Limb (tissue), 2 donors: ENCODE measurements around the gene CACNA1H.
"Not testable (repeated sequence)": the region's sequence is repeated elsewhere in the genome, so short reads cannot be mapped to it uniquely, and the experiment has no call there.

Experiments used
- DNase-seq, 2 donors: peaks; one replicate each; pipeline ENCODE4 v3.0.0-alpha.2; 2016; ENCODE audit errors: extremely low spot score in 2 of 2

The CACNA1H gene

DNA sequence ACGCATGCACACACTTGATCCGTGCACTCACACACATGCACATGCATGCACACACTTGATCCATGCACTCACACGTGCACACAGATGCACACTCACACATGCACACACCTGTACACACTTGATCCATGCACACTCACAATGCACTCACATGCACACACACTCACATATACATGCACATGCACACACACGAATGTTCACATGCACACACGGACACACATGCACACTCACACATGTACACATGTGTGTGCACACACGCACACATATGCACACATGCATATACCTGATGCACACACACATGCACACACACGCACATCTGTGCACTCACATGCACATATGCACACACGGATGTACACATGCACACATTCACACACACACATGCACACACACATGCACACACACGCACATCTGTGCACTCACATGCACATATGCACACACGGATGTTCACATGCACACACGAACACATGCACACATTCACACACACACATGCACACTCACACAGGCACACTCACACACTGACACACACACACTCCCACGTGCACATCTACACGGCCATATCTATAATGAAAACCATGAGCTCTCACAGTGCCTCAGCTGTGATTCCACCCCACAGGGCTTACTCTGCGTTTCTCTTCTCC is 95.1 kb downstream of the CACNA1H start:
- DNase-seq: not testable (repeated sequence)

DNA sequence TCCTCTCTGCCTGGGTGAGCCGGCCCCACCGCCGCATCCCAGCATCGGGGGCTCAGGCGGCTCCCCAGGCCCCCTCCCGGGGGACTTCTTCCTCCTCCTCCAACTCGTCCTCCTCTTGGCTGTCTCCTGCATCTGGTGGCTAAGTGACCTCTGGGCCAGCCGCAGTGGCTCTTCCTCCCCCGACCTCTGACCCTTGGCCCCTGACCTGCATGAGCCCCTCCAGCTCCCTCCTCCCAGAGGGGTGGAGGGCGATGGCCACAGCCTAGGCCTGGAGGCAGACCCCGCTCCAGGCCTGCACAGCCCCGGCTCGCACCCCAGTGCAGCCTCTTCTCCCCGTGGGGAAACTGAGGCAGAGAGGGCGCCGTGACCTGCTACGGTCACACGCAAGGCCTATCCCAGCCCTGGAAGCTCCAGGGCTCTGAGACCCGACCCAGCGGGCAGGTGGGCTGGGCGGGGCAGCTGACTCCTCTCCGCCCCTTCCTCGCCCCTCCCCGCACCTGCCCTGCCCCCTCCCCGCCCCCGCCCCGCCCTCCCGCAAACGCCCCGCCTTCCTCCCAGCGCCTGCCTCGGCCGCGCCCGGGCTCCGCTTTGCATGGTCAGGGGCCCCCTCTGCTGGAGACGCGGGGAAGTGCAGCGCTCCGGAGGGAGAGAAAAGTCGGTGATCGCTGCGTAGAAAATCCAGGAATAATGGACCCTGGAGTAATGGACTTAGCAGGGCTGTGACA is 96.3 kb downstream of the CACNA1H start:
- DNase-seq: peak in 1 of 2 donors; percentile 23

DNA sequence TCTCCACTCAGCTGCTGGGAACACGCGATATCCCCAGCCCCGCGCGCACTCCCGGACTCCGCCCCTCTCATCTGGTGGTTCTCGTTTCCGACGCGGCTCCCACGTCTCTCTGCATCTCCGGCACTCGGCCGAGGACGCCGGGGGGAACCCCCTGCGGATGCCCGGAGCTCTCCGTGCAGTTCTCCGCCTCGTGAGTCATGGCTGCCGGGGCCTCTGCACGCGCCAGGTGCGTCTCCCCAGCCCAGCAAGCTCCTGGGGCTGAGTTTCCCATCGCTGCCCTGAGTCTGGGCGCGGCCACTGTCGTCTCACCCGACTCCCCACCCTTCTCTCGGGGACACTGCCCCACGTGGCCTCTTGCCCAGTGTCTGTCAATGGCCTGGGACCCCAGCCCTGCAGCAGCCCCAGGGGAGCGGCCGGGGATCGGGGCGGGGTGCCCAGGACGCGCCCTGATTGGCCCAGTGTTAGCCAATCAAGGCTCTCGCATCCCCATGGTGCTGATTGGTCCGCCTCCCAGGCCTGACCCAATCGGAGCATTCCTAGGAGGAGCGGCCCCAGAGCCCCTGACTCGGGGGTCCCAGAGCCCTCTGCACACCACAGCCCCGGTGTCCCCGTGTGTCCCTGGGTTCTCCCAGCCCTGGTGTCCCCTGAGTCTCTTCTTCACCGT is 100.9 kb downstream of the CACNA1H start:
- DNase-seq: not testable (repeated sequence)

DNA sequence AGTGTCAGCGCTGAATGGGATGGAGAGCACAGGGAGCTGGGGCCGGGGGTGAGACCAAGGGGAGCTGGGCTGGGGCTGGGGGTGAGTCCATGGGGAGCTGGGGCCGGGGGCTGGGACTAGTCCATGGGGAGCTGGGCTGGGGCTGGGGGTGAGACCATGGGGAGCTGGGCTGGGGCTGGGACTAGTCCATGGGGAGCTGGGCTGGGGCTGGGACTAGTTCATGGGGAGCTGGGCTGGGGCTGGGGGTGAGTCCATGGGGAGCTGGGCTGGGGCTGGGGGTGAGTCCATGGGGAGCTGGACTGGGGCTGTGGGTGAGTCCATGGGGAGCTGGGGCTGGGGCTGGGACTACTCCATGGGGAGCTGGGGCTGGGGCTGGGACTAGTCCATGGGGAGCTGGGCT is 101.9 kb downstream of the CACNA1H start:
- not testable (repeated sequence) for DNase-seq

DNA sequence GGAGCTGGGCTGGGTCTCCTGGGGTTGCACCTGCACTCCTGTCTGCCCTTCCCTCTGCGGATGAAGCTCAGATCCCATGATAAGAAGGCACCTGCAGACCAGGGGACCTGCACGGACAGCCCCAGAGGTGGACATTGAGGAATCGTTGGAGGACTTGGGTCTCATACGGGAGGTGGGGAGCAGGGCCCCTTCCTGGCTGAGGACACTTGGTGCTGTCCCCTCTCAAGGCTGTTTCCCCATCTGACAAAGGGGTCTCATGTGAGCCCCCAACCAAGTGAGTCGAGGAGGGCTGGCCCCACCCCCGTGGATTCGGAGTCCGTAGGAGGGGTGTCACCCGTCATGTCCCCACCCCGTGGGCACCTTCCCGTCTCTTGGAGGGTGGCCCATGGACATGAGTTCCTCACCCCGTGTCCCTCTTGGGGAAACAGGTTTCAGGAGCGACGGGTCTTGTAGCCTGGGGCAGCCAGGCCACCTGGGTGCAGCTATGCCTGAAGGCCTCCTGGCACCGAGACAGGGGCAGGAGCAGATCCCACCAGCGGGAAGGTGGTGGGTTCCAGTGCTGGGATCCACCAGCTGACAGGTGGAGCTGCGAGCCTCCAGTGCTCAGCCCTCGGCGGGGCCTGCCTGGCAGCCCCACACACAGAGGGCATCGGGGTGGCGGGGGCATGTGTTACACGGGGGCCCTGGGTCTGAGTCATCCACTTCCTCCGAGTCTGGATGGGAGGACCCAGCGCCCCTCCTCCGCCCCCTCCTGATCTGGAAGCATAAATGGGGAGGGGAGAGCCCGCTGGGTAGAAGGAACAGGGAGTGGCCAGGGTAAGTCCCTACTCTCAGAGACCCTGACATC is 102.6 kb downstream of the CACNA1H start, which contains the start of gene TPSD1:
Gene TPSD1, plus strand, starts transcription at position 794 of the 847 bp plus-strand sequence. CDS start 212 bp downstream, outside the sequence.
- DNase-seq: not testable (repeated sequence)

DNA sequence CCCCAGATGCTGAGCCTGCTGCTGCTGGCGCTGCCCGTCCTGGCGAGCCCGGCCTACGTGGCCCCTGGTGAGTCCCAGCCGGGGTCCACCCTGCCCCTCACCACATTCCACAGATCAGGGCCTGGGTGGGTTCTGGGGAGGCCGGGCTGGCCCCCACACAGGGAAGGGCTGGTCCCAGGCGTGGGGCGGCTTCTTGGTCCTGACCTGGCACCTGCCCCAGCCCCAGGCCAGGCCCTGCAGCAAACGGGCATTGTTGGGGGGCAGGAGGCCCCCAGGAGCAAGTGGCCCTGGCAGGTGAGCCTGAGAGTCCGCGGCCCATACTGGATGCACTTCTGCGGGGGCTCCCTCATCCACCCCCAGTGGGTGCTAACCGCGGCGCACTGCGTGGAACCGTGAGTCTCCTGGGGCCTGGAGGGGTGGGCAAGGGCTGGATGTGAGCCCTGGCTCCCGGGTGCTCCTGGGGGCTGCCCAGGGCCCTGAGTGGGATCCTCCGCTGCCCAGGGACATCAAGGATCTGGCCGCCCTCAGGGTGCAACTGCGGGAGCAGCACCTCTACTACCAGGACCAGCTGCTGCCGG is 103.5 kb downstream of the CACNA1H start:
- peak in 1 of 2 donors; percentile 21 for DNase-seq

DNA sequence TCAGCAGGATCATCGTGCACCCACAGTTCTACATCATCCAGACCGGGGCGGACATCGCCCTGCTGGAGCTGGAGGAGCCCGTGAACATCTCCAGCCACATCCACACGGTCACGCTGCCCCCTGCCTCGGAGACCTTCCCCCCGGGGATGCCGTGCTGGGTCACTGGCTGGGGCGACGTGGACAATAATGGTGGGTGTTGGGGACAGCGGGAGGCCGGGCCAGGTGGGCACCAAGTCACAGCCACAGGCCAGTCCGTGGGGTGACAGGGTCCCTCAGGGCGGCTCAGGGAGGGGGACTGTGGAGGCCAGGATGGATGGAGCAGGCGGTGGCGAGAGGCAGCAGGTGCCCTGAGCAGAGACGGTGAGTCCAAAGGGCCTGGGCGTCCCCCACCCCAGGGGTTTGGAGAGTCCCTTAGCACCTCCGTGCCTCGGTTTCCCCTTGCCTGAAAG is 104.0 kb downstream of the CACNA1H start:
- peak in 1 of 2 donors; percentile 22 for DNase-seq

DNA sequence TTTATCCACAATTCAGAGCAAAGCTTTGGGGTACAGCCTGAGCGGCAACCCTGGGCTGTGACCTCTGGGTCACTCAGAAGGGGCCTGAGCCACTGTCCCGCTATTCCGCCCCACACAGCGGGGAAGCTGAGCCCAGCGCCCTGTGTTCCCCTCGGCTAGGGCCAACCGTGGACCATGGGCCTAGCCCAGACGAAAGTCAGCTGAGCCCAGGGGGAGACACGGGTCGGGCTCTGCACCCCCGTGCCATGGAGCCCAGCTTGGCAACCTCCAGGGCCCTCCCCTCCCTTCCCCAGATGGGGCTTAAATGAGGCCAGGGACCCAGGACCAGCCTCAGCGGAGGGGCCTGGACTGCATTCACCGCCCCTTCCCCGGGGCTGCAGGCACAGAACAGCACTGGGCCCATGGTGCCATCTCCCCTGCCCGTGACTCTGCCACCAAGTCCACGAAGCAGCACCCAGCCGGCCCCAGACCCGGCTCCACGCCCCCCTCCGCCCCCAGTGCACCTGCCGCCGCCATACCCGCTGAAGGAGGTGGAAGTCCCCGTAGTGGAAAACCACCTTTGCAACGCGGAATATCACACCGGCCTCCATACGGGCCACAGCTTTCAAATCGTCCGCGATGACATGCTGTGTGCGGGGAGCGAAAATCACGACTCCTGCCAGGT is 104.8 kb downstream of the CACNA1H start:
- DNase-seq: peak in 1 of 2 donors; percentile 27

DNA sequence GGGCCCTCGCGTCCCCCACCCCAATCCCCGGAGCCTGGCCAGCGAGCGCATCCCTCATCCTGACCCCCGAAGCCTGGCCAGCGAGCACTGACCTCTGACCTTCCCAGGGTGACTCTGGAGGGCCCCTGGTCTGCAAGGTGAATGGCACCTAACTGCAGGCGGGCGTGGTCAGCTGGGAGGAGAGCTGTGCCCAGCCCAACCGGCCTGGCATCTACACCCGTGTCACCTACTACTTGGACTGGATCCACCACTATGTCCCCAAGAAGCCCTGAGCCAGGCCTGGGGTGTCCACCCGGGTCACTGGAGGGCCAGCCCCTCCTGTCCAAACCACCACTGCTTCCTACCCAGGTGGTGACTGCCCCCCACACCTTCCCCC is 105.3 kb downstream of the CACNA1H start:
- peak in 1 of 2 donors; percentile 24 for DNase-seq

DNA sequence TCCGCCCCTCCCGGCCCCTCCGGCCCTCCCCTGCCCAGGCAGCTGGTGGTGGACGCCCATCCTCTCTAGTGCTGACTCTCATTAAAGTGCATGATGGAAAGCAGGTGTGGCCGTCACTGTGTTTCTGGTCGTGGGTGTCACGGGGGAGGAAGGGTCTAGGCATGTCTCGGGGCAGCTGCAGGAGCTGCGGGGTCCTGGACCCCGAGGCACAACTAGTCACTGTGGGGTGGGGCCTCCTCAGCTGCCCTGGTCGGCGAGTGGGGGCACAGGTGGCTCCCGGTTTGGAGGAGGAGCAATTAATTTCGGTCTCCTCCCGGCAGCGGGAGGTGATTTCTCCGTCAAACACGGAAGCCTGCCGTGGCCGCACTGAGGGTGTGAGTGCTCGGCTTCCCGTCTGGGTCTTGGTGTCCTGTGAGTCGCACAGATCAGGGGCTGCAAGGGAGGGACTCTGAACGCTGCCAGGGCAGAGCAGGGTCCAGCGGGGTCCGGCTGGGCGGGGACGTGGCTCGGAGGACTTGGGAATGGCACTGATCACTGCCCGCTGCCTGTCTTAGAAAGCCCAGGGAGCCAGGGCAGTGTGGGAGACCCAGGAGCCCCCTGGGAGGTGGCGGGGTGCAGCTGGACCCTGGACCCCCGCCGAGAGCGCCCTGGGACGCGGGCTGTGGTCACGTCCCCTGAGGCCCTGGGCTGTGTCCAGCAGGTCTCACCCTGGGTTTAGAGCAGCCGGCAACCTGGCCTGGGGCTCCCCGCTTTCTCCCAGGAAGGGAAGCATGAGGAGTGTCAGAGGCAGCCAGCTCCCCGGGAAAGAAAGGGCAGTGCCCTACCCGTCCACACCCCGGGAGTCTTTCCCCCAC is 106.2 kb downstream of the CACNA1H start:
- peak in 1 of 2 donors; percentile 57 for DNase-seq

DNA sequence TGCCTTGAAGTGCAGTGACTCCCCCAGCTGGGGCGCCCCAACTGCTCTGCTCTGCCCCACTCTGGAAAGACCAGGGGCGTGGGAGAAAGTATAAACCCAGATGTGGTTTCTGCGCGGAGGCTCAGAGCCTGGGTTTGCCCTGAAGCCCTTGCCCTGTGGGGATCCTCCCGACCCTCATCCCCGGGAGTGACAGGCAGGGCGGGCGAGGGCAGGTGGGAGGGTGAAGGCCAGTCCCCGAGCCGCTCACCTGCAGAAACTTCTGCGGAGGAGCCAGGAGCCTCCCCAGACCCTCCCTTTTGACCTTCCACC is 106.8 kb downstream of the CACNA1H start:
- DNase-seq: no peak

DNA sequence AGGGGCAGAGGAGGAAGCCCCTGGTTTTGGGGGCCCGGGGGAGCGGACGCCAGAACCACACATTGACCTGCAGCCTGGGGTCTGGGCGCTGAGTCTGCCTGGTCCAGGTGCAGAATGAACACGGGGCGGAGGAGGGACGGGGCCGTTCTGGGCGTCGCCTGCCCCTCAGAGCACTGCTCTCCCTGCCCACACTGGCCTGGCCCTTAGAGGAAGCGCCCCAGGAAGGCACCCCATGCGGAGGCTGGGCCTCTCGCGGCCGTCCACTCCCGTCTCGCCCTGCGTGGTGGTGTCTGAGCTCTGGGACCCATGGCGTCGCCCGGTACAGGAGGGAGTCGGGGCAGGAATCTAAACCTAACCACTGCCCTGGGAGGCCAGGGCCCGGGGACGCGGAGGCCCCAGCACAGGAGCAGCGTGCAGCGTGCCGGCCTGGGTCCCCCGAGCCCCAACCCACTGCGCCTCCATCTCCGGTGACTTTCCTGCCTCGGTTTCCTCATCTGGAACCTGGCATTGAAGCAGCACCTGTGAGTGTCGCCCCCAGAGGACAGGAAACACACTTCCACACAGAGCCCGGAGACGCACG is 107.3 kb downstream of the CACNA1H start:
- DNase-seq: peak in 1 of 2 donors; percentile 30

DNA sequence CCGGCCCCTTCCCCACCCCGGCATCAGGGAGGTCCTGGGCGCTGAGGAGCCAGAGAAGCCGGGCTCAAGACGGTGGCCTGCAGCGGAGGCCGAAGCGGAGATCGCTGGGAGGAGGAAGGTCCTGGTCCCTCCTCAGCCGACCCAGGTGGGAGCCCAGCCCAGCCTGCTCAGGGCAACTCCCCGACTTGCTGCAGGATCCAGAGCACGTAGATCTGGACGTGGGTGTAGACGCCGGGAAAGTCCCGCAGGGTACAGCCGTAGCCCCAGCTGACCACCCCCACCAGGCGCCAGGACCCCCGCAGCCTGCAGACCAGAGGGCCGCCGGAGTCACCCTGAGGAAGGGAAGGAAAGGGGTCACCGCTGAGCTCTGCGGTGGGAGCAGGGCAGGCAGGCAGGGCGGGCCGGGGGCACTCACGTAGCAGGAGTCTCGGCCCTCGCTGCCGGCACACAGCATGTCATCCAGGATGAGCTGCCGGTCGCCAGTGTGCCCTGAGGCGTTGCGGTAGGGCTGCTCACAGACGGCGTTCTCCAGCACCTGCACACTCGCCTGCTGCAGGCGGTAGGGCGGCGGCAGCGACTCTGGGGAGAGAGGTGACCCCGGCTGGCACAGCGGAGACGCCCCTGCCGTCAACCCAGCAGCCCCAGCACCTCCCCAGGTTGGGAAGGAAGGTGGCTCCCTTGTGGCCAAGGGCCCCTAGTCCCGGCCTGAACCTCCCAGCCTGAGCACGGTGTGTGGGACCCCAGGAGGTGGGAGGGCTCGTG is 108.4 kb downstream of the CACNA1H start:
- peak in 1 of 2 donors; percentile 31 for DNase-seq

DNA sequence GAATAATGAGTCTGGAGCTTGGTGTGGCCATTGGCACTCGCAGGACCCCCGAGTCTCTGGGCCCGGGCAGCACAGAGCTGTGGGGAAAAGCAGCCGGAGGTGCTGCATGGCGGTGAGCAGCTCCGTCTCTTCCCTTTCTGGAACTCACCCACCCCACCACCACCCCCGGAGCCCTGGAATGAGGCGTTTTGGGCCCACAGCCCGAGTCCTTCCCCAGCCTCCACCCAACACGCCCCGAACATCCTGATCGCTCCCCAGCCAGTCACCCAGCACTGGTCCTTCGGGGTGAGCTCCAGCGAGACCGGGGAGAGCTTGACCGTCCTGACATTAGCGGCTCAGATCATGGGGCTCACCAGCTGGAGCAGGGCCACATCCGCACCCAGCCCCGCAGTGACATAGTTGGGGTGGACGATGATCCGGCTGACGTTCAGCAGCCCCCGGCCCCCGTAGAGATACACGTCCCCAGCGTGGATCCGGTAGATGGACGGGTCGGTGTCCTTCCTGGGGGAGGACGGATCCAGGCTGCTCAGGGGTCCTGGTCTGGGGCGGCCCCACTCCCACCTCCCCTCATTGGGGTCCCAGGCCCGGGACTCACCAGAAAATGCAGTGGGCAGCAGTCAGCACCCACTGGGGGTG is 109.4 kb downstream of the CACNA1H start:
- DNase-seq: no peak

DNA sequence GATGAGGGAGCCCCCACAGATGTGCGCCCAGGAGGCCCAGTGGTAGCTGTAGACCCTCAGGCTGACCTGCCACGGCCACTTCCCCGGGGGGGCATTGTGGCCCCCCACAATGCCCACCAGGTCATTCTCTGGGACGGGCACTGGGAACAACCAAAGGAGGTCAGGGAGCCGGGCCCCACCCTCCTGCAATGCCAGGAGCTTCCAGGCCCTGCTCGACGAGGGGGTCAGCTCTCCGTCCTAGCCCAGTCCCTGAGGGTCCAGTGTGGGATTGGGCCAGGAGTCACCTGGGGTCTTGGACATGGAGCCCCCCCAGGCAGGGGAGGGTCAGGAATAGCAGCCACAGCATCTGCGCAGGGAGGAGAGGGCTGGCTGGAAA is 109.9 kb downstream of the CACNA1H start:
- DNase-seq: no peak

DNA sequence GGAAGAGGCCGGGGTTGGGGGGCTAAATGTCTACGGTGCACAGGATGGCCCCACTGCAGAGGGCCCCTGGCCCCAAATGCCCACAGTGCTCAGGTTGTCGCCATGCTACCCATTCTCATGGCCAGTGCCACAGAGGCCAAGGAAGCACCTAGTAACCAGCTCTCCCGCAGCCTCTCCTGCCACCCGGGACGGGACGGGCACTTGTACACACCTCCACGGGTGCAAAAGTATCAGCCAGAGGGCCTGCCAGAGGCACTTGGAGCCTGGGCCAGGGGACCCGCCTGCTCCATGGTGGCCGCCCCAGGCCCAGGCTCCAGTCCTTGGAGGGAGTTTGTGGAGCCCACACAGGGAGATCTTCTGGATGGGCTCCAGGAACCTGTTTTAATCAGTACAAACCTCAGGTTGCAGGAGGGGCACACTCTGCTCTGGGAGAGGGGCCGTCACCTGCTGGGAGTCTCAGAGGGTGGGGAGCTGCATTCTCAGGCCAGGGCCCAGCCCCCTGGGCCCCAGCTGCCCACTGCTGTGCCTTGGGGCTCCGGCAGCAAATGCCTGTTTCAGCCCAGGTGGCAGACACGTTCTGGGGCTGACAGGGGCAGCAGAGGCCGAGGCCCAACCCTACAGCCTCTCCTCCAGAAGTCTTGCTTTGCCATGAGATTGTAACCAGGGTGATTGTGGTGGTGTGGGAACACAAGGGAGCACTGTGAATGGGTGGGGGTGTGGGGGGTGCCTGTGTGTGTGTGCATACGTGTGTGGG is 110.9 kb downstream of the CACNA1H start:
- DNase-seq: peak in 1 of 2 donors; percentile 25

DNA sequence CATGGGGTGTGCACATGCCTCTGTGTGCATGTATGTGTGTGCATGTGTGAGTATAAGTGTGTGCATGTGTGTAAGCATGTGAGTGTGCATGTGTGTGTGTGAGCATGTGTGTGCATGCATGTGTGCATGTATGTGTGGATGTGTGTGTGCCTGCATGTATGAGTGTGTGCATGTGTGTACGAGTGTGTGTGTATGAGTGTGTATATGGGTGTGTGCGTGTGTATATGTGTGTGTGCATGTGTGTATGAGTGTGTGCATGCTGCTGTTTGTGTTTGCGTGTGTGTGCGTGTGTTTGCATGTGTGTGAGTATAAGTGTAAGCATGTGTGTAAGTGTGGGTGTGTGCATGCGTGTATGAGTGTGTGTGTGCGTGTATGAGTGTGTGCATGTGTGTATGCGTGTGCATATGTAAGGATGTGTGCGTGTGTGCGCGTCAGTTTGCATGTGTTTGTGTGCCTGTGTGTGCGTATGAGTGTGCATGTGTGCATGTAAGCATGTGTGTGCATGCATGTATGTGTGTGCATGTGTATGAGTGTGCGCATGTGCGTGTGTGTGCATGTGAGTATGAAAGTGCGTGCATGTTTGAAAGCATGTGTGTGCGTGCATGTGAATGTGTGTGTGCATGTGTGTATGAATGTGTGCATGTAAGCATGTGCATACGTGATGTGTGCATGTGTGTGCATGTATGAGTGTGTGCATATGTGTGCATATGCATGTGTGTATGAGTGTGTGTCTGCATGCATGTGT is 111.6 kb downstream of the CACNA1H start:
- no peak for DNase-seq
